HL-60/S4 treated with phorbol 12-myristate 13-acetate at 8.2 ng/mL for 4 days and 3 days (cell line): ENCODE data around the gene CCDC144A.
"Not testable (repeated sequence)": the region's sequence is repeated elsewhere in the genome, so short reads cannot be mapped to it uniquely, and the experiment has no call there.

Experiments used
- in situ Hi-C: fragments of 300-500 bp; cut with MboI; formaldehyde crosslinking; loops from 2 replicates; pipeline ENCODE4 v1.15.0; 2022; ENCODE audit warnings: low sequenced_read_pairs

Gene CCDC144A

DNA sequence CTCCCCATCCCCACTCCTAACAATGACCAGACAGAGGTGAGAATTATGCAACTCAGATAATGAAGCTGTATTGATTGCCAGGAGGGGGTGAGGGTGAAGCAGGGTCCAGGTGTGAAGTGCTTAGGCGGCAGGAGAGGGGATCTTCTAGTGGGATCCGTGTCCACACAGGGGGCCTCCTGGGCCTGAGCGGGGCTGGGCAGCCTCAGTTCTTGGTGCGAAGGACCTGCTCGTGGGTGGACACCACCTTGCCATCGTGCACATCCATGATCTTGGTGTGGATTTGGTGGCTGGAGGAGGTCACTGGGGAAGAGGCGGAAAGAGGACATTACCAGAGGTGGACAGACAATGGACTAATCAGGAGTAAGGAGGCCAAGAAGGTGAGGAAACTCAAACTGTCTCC, 127.9 kb downstream of the CCDC144A start:
- in situ Hi-C loops: not testable (repeated sequence)

DNA sequence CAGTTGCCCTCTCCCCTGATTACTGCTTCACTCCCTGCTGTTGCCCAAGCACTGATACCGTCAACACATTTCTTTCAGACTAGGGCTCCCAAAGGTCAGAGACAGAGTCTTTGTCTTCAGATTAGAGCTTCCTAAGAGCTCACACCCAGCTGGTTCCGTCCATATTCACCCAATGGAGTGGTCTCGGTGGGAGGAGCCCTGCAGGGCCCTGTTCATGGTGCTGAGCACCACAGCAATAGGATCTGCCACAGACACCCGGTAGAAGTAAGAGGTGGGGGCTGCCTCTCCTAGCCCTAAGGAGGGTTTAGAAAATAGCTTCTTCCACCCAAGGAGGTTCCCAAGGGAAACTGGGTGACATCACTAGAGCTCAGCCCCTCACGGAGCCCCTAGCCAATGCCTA, 128.3 kb downstream of the CCDC144A start:
- in situ Hi-C loops: no loop called here

DNA sequence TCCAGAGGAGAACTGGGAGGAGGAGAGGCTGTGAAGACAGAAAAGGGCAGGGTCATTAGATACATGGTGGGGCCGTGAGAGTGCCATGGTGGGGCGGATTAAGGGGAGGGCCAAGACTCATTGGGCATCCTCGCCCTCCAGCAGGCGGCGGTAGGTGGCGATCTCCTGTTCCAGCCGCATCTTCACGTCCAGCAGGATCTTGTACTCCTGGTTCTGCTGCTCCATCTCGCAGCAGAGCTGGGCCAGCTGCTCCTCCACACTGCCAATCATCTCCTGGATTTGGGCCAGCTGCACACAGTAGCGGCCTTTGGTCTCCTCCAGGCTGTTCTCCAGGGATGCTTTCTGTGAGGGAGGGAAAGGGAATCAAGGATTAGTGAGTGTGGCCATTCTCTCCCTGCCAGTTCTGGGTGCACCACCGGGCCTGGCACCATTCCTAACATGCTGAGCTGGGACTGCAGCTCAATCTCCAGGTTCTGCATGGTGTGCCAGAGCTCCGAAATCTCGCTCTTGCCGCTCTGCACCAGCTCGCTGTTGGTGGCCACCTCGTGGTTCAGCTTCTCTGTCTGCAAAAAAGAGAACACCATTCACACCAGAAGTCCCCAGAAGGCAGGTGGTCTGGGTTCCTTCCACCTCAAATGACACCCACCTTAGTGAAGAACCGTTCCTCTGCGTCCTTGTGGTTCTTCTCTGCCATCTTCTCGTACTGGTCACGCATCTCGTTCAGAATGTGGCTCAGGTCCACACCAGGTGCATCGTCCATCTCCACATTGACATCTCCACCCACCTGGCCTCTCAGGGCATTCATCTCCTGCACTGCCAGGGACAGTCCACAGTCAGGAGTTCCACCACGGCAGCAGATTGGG, 129.0 kb downstream of the CCDC144A start:
- in situ Hi-C loops: no loop called here

DNA sequence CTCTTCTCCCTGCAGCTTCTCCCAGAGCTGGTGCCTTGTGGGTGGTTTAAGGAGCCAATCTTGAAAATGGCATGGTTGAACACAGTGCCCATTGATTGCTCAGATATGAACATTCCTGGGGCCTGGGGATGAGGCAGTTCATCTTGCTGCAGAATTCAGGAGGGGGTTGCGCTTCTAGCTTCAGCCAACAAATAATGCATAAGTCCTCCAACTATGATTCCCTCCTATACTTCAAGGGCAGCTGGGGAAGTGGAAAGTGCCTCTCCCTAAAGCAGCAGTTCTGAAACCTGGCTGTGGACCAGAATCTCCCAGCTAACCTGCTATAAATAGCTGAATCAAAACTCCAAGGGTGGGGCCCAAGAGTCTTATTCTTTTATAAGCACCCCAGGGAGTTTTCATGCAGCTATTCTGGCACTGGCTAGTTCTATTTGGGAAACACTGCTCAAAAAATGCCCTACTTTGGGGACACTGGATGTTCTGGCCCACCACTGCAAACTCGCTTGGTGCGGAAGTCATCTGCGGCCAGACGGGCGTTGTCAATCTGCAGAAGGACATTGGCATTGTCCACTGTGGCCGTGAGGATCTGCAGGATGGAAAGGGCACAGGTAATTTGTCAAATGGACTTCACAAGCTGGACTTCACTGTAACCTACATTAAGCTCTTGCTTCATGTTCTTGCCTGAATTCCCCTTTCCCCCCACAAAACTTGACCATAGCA, 130.3 kb downstream of the CCDC144A start:
- in situ Hi-C loops: no loop called here

DNA sequence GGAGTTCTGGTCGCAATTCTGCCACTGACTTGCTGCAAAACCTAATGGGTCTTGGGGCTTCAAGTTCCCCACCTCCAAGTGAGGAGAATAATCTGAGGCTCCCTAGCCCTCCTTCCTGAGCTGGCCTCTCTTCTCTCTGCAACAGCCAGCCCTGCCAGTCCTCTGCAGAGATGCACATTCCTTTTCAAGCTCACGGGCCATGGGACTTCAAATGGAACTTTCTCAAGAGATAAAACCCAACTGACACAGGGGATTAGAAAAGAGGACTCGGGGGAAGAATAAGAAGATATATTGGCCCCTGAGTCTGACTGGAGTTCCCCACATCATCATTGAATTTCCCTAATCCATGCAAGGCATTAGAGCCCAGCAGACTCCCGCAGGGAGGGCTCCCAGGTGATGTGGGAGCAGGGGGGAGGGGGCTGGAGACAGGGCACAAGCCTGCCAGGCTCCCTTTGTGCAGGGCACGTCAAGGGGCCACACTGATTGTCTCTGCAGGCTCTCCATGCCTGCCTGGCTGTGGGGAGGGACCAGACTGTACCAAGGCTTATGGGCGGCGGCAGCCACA, 131.0 kb downstream of the CCDC144A start:
- in situ Hi-C loops: no loop called here

DNA sequence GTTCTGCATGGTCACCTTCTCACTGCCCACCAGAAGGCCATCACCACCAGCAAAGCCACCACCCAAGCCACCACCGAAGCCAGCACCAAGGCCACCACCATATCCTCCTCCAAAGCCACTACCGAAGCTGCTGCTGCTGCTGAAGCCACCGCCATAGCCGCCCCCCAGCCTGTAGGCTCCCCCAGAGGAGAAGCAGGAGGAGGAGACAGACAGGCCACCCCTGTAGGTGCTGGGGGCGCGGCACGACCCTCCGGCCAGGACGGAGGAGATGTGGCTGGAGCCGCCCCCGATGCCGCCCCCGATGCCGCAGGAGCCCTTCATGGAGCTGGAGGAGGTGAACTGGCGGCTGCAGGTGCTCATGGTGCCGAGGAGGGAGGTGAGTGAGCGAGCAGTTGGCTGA, 132.1 kb downstream of the CCDC144A start:
- in situ Hi-C loops: not testable (repeated sequence)

DNA sequence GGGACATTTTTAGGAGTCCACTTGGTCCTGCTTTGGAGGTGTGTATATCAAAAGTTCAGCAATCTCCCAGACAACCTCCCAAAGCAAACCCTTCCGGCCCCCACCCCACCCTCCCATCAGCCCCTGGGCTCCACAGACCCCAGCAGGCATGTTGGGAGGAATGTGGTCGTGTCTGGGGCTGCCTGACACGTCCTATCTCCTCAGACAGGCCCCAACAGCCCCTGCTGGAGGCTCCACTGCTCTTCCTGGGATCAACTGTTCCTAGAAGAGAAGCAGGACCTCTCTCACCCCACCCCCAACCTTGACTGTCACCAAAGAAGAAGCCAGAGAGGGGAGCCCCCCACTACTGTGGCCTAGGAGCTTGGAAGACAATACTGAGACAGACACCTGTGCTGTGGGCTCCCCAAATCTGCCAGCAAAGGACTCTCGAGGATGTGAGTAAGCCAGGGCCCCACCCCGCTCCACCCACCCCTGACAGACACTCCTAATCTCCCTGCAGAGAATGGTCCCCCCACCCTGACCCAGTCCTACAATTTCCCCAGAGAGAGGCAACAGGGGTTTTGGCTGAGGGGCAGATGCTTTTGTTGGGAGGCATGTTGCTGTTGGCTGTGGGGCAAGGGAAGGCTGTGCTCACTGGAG, 133.8 kb downstream of the CCDC144A start:
- in situ Hi-C loops: not testable (repeated sequence)
